GM23338 (cell line): Measurements from ENCODE around the gene PER3. TPM values are rescaled to one million over a fixed set of nuclear protein-coding genes. Genes with fewer than 3 reads are reported as not detected.
A peak's percentile ranks its signal among the peaks of the same experiment; 100 is the strongest.

Experiments used
- ATAC-seq: fragments of 200-7000 bp; cut with Tn5 transposase; 3 replicates; pipeline ENCODE4 v1.9.1; 2020
- DNase-seq: peaks from one replicate; pipeline ENCODE4 v3.0.0-alpha.2; 2015; ENCODE audit warnings: low spot score
- H2AFZ ChIP-seq: fragments of 200-600 bp; sonication (generic); 2 replicates; pipeline ENCODE4 v1.8.0; 2016; ENCODE audit warnings: antibody characterized with exemption, mild to moderate bottlenecking, moderate library complexity
- H3F3A ChIP-seq: fragments of 200-600 bp; sonication (generic); replicated peaks from 2 replicates; pipeline ENCODE4 v1.8.0; 2017; ENCODE audit warnings: antibody characterized with exemption, mixed run types, low read depth
- H3K27ac ChIP-seq: fragments of 200-600 bp; sonication (generic); 2 replicates; pipeline ENCODE4 v1.6.1; 2016; ENCODE audit warnings: low read depth
- H3K27me3 ChIP-seq: fragments of 200-600 bp; sonication (generic); 2 replicates; pipeline ENCODE4 v1.8.0; 2016; ENCODE audit warnings: mild to moderate bottlenecking, mixed run types, moderate library complexity; ENCODE audit not compliant: insufficient read depth
- H3K36me3 ChIP-seq: fragments of 200-600 bp; sonication (generic); 2 replicates; pipeline ENCODE4 v1.8.0; 2016; ENCODE audit warnings: mild to moderate bottlenecking; ENCODE audit not compliant: insufficient read depth
- H3K4me1 ChIP-seq: fragments of 200-600 bp; sonication (generic); 2 replicates; pipeline ENCODE4 v1.8.0; 2016; ENCODE audit warnings: mild to moderate bottlenecking, moderate library complexity; ENCODE audit not compliant: insufficient read depth
- H3K4me2 ChIP-seq: fragments of 200-600 bp; sonication (generic); 2 replicates; pipeline ENCODE4 v1.7.1; 2017; ENCODE audit warnings: mixed run types
- H3K4me3 ChIP-seq: fragments of 200-600 bp; sonication (generic); 2 replicates; pipeline ENCODE4 v1.6.1; 2016; ENCODE audit warnings: mixed run types
- H3K79me2 ChIP-seq: fragments of 200-600 bp; sonication (generic); replicated peaks from 2 replicates; pipeline ENCODE4 v1.8.0; 2017; ENCODE audit warnings: mild to moderate bottlenecking; ENCODE audit not compliant: insufficient read depth
- H3K9me2 ChIP-seq: fragments of 200-600 bp; sonication (generic); 2 replicates; pipeline ENCODE4 v1.8.0; 2017; ENCODE audit not compliant: insufficient read depth
- H4K20me1 ChIP-seq: fragments of 200-600 bp; sonication (generic); replicated peaks from 2 replicates; pipeline ENCODE4 v1.8.0; 2017; ENCODE audit warnings: mild to moderate bottlenecking; ENCODE audit not compliant: insufficient read depth
- H3K27ac Mint-ChIP-seq: 2 replicates; pipeline ENCODE4 v1.8.0; 2020; ENCODE audit warnings: inconsistent platforms, mild to moderate bottlenecking, moderate library complexity, mixed read lengths
- H3K27me3 Mint-ChIP-seq: 3 replicates; pipeline ENCODE4 v1.8.0; 2022; ENCODE audit warnings: low read depth, mild to moderate bottlenecking, moderate library complexity, mixed read lengths, inconsistent platforms; ENCODE audit not compliant: insufficient read depth, poor library complexity
- H3K36me3 Mint-ChIP-seq: 3 replicates; pipeline ENCODE4 v1.8.0; 2021; ENCODE audit warnings: low read depth, mild to moderate bottlenecking, inconsistent platforms, moderate library complexity, mixed read lengths
- H3K4me1 Mint-ChIP-seq: 3 replicates; pipeline ENCODE4 v1.8.0; 2020; ENCODE audit warnings: mild to moderate bottlenecking, inconsistent platforms, mixed read lengths
- H3K4me3 Mint-ChIP-seq: 3 replicates; pipeline ENCODE4 v1.8.0; 2021; ENCODE audit warnings: moderate library complexity, mild to moderate bottlenecking, inconsistent platforms, mixed read lengths
- H3K9me3 Mint-ChIP-seq: 3 replicates; pipeline ENCODE4 v1.8.0; 2020; ENCODE audit warnings: moderate library complexity, mild to moderate bottlenecking, inconsistent platforms, mixed read lengths
- CREB1 ChIP-seq: fragments of 250-450 bp; sonication (Bioruptor Pico); IDR thresholded peaks from 2 replicates; pipeline ENCODE4 v1.5.0; 2020; ENCODE audit warnings: low read depth, mild to moderate bottlenecking, moderate library complexity
- EZH2 ChIP-seq: fragments of 200-600 bp; sonication (generic); IDR thresholded peaks from one replicate; pipeline ENCODE4 v1.8.0; 2017; ENCODE audit warnings: antibody characterized with exemption, mild to moderate bottlenecking, low read depth; ENCODE audit not compliant: unreplicated experiment
- EZH2phosphoT487 ChIP-seq: fragments of 200-600 bp; sonication (generic); IDR thresholded peaks from one replicate; pipeline ENCODE4 v1.8.1; 2018; ENCODE audit warnings: antibody characterized with exemption; ENCODE audit not compliant: unreplicated experiment
- JUNB ChIP-seq: IDR thresholded peaks from one replicate; pipeline ENCODE4 v1.6.1; 2016; ENCODE audit warnings: antibody characterized with exemption; ENCODE audit not compliant: unreplicated experiment
- NANOG ChIP-seq: IDR thresholded peaks from 2 replicates; pipeline ENCODE4 v1.6.1; 2016; ENCODE audit warnings: antibody characterized with exemption, borderline replicate concordance
- POLR2AphosphoS5 ChIP-seq: IDR thresholded peaks from 2 replicates; pipeline ENCODE4 v1.6.1; 2016; ENCODE audit warnings: antibody characterized with exemption, low read depth
- ZNF114 ChIP-seq: fragments of 250-450 bp; sonication (Bioruptor Pico); IDR thresholded peaks from 2 replicates; pipeline ENCODE4 v1.5.0; 2020; ENCODE audit warnings: mild to moderate bottlenecking, moderate library complexity
- polyA plus RNA-seq: library from polyadenylated mRNA; unstranded; fragments of >200 nt; fragmentation: Nextera tagmentation; extraction: Ambion mirVana; gene quantifications from 2 replicates; pipeline ENCODE4 v1.2.1, GENCODE V29; 2016
- total RNA-seq: library from RNA; depleted of rRNA; stranded (reverse); fragments of >200 nt; shearing (Covaris generic); gene quantifications from 2 replicates; pipeline ENCODE4 v1.2.3, GENCODE V29; 2014
- TF ChIP-seq, protein P1 (sequence below): IDR thresholded peaks from 2 replicates; pipeline ENCODE4 v1.6.1; 2016; ENCODE audit warnings: antibody characterized with exemption
- TF ChIP-seq, protein P2 (sequence below), 2 experiments: fragments of 200-600 bp in 1 of 2; sonication (generic) in 1 of 2; conservative IDR thresholded peaks; 2 replicates each; pipeline versions ENCODE4 v1.5.1 to v1.6.1; 2016 to 2017; ENCODE audit warnings: antibody characterized with exemption in 2 of 2, low read depth in 2 of 2, mild to moderate bottlenecking in 2 of 2, moderate library complexity in 1 of 2
- TF ChIP-seq, protein P3 (sequence below): IDR thresholded peaks from one replicate; pipeline ENCODE4 v1.6.1; 2018; ENCODE audit warnings: antibody characterized with exemption; ENCODE audit not compliant: unreplicated experiment

Gene PER3
- total and polyA plus RNA-seq, 2 experiments from 2014 or later, result 6.1 to 16.4 TPM

DNA sequence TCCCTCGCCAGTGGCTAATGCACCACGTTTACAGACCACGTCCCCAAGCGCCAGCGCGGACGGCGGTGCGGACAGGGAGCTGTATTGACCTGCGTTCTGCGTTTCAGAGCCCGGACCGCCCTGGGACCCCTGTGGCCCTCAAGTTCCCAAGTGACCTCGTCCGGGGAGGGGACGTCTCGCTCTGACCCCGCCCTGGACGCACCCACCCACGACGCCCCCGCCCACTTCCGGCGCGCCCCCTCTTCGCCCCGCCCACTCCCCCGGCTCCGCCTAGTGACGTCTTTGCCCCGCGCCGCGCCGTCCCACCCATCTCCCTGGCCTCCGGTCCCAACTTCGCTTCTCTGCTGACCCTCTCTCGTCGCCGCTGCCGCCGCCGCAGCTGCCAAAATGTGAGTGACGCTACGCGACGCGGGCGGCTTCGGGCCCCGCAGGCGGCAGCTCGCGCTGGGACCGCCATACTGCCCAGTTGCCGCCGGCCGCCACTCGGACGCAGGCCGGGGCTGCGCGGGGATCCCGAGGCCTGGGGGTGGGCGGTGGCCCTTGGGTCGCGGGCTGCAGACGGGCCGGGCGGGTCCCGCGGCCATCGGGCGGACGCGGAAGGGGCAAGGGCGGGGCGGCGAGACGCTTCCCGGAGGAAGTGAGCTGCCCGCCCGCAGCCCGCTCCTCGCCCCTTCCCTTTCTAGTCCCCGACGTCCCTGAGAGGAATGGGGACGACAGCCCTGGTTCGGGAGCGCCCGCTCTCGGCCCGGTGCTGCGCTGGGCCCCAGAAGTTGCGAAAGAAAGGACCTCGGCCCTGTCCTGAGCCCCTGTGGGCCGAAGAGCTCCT is 12.9 kb upstream of the PER3 start, which contains the start of gene VAMP3:
VAMP3 (plus strand) TSS at position 300 of the 826 bp plus-strand sequence; CDS start at position 388, 88 bp downstream.
- Histone ChIP-seq H3F3A (no peaks in the 10 kb centered on the region), H3K79me2 (peaks cover 48% of the 10 kb centered on the region), H3K9me2 (no peaks in the 10 kb centered on the region), H2AFZ (peak within 1 kb of the TSS; percentile 99), H3K4me2 (peak within 1 kb of the TSS; percentile 91), H3K4me3 (peak within 1 kb of the TSS; percentile 95), H3K4me1 (peaks cover 7% of the 10 kb centered on the region), H3K36me3 (no peaks in the 10 kb centered on the region), H3K27me3 (no peaks in the 10 kb centered on the region), H4K20me1 (peaks cover 13% of the 10 kb centered on the region), H3K27ac (peak within 1 kb of the TSS; percentile 83)
- Mint-ChIP-seq H3K9me3 (no peaks in the 10 kb centered on the region), H3K4me3 (peak within 1 kb of the TSS; percentile 90), H3K4me1 (peaks cover 10% of the 10 kb centered on the region; the same call in 2 of the 3 replicates), H3K36me3 (peaks cover 18% of the 10 kb centered on the region), H3K27me3 (peaks cover 2% of the 10 kb centered on the region), H3K27ac (peak within 1 kb of the TSS; percentile 80)
- TF ChIP-seq POLR2AphosphoS5 (peak; percentile 89), CREB1 (CRISPR knock-in tag) (peak; percentile 93), JUNB (no peak)
- TF ChIP-seq, protein P1, sequence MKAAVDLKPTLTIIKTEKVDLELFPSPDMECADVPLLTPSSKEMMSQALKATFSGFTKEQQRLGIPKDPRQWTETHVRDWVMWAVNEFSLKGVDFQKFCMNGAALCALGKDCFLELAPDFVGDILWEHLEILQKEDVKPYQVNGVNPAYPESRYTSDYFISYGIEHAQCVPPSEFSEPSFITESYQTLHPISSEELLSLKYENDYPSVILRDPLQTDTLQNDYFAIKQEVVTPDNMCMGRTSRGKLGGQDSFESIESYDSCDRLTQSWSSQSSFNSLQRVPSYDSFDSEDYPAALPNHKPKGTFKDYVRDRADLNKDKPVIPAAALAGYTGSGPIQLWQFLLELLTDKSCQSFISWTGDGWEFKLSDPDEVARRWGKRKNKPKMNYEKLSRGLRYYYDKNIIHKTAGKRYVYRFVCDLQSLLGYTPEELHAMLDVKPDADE, result peak; percentile 39; the same call in 1 of the 2 replicates
- TF ChIP-seq, protein P2, sequence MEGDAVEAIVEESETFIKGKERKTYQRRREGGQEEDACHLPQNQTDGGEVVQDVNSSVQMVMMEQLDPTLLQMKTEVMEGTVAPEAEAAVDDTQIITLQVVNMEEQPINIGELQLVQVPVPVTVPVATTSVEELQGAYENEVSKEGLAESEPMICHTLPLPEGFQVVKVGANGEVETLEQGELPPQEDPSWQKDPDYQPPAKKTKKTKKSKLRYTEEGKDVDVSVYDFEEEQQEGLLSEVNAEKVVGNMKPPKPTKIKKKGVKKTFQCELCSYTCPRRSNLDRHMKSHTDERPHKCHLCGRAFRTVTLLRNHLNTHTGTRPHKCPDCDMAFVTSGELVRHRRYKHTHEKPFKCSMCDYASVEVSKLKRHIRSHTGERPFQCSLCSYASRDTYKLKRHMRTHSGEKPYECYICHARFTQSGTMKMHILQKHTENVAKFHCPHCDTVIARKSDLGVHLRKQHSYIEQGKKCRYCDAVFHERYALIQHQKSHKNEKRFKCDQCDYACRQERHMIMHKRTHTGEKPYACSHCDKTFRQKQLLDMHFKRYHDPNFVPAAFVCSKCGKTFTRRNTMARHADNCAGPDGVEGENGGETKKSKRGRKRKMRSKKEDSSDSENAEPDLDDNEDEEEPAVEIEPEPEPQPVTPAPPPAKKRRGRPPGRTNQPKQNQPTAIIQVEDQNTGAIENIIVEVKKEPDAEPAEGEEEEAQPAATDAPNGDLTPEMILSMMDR (conservative IDR thresholded peaks at IDR 0.05; ENCODE audit: low read depth in 2 of 2), result no peak
- DNase-seq (peak; percentile 93), ATAC-seq (peak; percentile 94)

DNA sequence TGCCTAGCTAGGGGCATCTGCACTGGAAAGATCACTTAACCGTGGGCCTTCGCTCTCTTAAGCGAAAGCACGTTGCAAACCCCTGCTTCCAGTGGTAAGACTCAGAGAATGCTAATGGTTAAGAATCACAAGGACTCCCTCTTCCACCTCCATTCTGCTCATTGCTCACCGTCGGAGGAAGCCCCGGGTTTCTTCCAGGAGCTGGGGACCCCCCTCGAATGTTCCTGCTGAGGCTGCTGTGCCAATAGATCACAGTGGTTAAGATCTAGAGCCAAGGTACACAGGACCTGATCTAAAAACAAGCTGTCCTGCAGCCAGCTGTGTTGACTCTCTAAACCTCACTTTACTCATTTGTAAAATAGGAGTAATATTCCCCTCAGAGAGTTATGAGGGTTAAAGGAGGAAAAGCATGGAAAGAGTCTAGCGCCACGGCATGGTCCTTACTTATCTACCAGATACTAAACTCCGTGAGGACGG is 12.2 kb upstream of the PER3 start:
- Mint-ChIP-seq H3K9me3 (no peaks in the 10 kb centered on the region), H3K27me3 (peaks cover 2% of the 10 kb centered on the region), H3K4me1 (peaks cover 10% of the 10 kb centered on the region; the same call in 2 of the 3 replicates), H3K36me3 (peaks cover 23% of the 10 kb centered on the region), H3K4me3 (peak overlapping the region; percentile 90), H3K27ac (peak overlapping the region; percentile 80)
- DNase-seq, result no peak
- Histone ChIP-seq H3K9me2 (no peaks in the 10 kb centered on the region), H3K27ac (peak overlapping the region; percentile 83), H3F3A (no peaks in the 10 kb centered on the region), H3K79me2 (peaks cover 49% of the 10 kb centered on the region), H3K4me3 (peak overlapping the region; percentile 95), H3K4me2 (peak overlapping the region; percentile 89), H4K20me1 (peaks cover 13% of the 10 kb centered on the region), H3K27me3 (no peaks in the 10 kb centered on the region), H3K36me3 (peaks cover under 1% of the 10 kb centered on the region; the same call in 1 of the 2 replicates), H2AFZ (no peak overlapping the region), H3K4me1 (peaks cover 7% of the 10 kb centered on the region)
- ATAC-seq, result no peak
- no peak for TF ChIP-seq CREB1 (CRISPR knock-in tag)
- no peak for TF ChIP-seq EZH2
- TF ChIP-seq ZNF114 (CRISPR knock-in tag), result no peak
- TF ChIP-seq, protein P1, result no peak
- TF ChIP-seq, protein P3, sequence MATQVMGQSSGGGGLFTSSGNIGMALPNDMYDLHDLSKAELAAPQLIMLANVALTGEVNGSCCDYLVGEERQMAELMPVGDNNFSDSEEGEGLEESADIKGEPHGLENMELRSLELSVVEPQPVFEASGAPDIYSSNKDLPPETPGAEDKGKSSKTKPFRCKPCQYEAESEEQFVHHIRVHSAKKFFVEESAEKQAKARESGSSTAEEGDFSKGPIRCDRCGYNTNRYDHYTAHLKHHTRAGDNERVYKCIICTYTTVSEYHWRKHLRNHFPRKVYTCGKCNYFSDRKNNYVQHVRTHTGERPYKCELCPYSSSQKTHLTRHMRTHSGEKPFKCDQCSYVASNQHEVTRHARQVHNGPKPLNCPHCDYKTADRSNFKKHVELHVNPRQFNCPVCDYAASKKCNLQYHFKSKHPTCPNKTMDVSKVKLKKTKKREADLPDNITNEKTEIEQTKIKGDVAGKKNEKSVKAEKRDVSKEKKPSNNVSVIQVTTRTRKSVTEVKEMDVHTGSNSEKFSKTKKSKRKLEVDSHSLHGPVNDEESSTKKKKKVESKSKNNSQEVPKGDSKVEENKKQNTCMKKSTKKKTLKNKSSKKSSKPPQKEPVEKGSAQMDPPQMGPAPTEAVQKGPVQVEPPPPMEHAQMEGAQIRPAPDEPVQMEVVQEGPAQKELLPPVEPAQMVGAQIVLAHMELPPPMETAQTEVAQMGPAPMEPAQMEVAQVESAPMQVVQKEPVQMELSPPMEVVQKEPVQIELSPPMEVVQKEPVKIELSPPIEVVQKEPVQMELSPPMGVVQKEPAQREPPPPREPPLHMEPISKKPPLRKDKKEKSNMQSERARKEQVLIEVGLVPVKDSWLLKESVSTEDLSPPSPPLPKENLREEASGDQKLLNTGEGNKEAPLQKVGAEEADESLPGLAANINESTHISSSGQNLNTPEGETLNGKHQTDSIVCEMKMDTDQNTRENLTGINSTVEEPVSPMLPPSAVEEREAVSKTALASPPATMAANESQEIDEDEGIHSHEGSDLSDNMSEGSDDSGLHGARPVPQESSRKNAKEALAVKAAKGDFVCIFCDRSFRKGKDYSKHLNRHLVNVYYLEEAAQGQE, result no peak
- TF ChIP-seq NANOG, result no peak
- no peak for TF ChIP-seq EZH2phosphoT487
